Kasumi-1 (cell line): Measurements from ENCODE around the gene ITGA7.

Experiments used
- DNase-seq, 2 experiments: peaks; one replicate each; lab custom pipeline; 2025; lab: John Stamatoyannopoulos, UW

ITGA7 gene

DNA sequence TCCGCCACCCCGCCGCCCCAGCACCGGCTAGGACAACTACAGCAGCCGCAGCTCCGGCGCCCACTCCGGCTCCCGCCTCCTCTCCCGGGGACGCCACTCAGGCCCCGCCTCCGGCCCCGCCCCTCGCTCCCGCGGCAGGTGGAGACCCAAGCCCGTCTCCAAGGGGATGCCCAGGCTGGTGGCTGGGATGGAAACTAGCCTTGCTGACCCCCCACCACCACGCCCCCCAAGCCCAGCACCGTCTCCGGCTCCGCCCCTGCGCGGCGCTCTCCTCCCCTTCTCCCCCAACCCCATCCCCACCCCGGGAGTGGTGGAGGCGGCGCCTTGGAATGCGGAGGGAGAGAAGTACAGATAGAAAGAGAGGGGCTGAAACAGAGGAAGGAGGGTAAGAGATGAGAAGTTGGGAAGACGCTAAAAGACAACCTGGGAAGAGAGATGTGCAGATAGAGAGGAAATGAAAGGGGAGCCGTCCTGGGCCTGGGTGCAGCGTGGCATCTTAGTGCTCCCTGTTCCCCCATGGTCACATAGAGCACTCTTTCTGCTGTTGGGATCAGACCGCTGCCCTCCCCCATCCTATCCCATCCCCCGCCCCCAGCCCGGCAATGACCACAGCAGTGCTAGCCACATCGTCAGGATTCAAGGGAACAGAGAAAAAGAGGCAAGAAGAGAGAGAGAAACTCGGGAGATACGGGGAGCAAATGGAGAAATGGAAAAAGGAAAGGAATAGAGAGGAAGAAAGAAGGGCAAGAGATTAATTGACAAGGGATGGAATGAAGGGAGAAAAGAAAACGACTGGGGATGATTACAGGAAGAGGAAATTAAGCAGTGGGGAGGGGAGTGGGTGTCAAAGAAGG lies at the start of gene ITGA7:
ITGA7 (minus strand) TSS at position 64 of the 854 bp plus-strand sequence. CDS start 222 bp downstream, outside the sequence.
- DNase-seq: no peak

- DNase-seq: no peak
These were observed 47.5 kb upstream of the ITGA7 start for GRCh38 chr12:55755246-55755645.

GRCh38 chr12:55748230-55748993 lies 40.7 kb upstream of the ITGA7 start:
- DNase-seq: no peak

GRCh38 chr12:55746913-55747231 lies 39.2 kb upstream of the ITGA7 start:
- DNase-seq: no peak

GRCh38 chr12:55746174-55746912 lies 38.6 kb upstream of the ITGA7 start:
- DNase-seq: no peak

DNA sequence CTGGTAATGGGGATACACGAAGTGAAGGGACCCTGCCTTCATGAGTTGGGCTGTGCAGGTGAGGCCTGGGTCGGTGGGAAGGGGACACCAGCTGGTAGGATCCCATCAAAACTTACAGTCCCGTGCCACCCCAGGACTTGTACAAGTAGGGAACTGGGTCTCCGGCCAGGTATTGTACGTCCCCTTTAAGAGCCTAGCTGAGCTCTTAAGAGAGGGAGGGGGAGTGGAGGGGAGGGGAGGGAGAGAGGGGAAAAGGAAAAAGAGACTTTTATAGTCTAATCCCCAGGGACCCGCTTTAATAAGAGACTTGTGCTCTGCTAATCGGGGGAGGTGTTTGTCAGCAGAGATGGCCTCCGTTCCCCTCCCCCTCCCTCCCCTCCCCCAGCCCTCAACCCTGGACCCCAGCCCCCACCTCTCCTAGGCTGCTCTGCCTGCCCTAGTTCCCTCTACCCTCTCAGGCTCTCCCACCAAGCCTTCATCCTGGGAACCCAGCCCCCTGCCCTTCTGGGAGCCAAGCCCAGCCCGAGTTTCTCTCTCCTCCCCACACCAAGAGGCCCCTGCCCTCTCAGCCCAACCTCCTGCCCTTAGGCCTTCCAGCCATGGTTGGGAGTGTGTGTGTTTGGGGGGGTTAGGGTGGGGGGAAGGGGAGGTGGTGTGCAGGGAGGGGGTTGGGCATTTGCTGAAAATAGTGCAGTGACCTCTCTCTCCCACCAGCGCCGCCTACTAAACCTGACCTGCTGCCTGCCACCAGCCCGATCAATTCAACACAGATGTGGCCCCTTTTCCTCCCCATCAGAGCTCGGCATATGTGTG lies 37.9 kb upstream of the ITGA7 start:
- DNase-seq: no peak

- no peak for DNase-seq
These were observed 36.8 kb upstream of the ITGA7 start for GRCh38 chr12:55744340-55745030.

GRCh38 chr12:55743406-55744339 lies 36.0 kb upstream of the ITGA7 start:
- DNase-seq: peak; percentile 43

GRCh38 chr12:55742719-55743405 lies 35.2 kb upstream of the ITGA7 start, which contains the start of gene GDF11:
GDF11 (plus strand) TSS chr12:55743122; CDS start chr12:55743317, 195 bp downstream.
- DNase-seq: peak; percentile 62 to 83

DNA sequence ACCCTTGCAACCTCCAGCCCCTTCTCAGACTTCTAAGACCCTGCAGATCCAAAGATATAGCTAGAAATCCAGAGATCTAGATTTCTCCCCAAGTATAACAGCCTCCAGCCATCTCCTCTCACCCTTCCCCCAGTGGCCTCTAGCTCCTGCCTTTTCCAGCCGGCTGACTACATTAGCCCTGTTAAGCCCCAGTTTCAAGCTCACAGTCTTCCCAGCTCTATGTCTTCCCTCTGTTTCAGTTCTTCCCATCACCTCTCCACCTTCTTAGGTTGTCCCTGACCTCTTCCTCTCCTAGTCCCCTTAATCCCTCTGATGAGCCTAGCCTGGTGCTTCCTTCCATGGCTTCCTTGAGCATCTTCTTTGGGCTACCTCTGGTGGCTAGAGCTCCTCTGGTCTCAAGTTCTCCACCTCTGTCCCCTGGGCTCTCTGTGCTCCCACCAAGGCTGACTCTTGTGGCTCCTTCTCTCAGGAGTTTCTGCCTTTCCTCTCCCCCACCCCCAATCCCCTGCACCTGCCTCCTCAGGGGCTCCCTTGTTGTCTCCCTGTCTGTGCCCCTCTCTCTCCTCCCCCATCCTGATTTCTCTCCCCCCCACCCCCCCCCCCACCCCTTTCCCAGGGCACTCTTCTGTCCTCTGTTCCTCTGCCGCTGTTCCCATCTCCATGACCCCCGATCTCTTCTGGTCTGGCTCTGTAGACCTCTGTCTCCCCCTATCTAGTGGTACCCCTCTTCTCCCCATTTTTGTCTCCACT lies 34.4 kb upstream of the ITGA7 start:
- DNase-seq: no peak

- DNase-seq: no peak
These were observed 31.3 kb upstream of the ITGA7 start for GRCh38 chr12:55739025-55739378.

GRCh38 chr12:55738123-55739024 lies 30.7 kb upstream of the ITGA7 start:
- DNase-seq: peak; percentile 88 to 94

DNA sequence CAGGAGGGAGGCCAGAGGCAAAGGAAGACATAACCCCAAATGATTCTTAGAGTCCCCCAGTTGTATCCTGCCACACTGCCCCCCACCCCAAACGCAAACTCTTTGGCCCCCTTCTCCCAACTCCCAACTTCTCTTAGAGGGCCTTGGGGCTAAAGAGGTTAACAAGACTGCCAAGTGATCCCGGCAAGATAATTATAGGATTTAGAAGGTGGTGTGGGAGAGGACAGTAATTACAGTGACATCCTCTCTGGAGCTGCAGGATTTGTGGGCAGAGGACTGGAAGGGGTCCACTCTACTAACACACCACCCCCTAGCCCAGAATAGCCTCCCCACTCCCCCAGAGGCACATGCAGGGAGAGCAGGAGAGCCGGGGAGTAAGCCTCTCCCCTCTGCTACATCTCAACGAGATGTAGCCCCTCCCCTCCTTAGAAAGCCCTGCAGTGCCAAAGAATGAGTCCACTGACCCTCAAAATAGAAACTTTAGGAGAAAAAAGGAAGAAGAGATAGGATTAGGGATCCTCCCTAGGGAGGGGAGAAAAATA lies 29.9 kb upstream of the ITGA7 start:
- DNase-seq: peak; percentile 15 to 27

DNA sequence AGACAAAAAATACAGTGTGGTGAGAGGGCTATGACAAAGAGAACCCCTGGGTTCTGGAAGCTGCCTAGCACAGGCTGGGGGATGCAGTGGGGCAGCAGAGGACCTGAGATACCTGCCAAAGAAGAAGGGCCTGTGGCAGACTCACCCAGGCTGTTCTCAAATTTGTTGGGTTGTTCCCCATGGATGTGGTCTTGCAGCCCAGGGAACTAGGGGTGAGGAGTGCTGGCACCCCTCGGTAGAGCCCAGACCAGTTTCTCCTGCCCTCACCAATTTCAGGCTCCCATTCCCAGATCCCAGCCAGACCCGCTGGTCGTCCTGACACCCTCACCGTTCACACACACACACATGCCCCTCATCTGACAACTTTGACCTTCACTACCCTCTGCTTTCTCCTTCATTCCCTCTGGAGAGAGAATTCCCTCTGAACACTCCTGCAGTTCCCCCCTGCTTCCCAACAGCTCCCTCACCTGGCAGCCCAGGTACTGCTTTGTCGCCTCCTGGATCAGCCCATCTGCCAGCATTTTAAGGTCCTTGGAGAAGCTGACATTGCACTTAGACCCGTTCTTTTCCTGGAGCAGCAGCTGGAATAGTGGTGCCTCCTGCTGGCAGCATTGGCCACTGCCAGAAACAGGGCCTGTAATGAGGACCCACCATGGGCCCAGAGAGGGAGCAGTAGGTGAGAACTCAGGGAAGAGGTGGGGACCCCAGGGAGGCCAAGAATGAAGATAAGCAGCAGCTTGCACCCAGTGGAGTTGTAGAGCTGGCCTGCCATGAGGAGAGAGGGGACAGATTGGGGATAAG lies 29.3 kb upstream of the ITGA7 start:
- DNase-seq: peak; percentile 71 to 84

DNA sequence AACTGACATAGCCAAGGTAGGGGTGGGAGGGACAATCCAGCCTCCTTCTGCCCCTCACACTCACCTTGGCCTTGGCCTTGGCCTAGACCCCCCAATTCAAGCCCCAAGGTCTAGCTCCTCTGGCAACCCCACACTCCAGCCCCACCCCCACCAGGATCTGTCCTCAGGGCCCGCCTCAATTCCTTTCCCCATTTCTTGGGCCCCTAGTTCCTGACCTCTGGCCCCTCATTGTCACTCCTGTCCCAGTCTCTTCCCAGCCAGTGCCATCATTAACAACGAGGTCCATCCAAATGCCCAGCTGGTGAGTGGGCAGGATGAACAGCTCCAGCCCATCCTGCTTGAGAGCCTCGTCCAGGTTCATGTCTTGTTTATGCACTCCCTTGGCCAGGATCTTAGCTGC lies 28.4 kb upstream of the ITGA7 start:
- no peak for DNase-seq

- no peak for DNase-seq
These were observed 26.9 kb upstream of the ITGA7 start for GRCh38 chr12:55734595-55734994.
